Peyer's patch (tissue), 4 donors: ENCODE data around the gene ADAMTS12. TPM values are rescaled to one million over a fixed set of nuclear protein-coding genes. Genes with fewer than 3 reads are reported as not detected.

ENCODE experiments used
- DNase-seq, 3 donors: peaks; one replicate each; pipeline ENCODE4 v3.0.0-alpha.2; 2017 to 2019
- H3K27ac ChIP-seq, 4 donors: fragments of 200-600 bp; sonication (generic); one replicate each; pipeline ENCODE4 v1.5.1; 2016 to 2019
- H3K27me3 ChIP-seq, 2 donors: fragments of 200-600 bp; sonication (generic); one replicate each; pipeline ENCODE4 v1.5.1; 2019
- H3K36me3 ChIP-seq, 3 donors: fragments of 200-600 bp; sonication (generic); one replicate each; pipeline ENCODE4 v1.5.1; 2016 to 2019
- H3K4me1 ChIP-seq, 4 donors: fragments of 200-600 bp; sonication (generic); one replicate each; pipeline ENCODE4 v1.5.1; 2016 to 2019
- H3K4me3 ChIP-seq, 4 donors: fragments of 200-600 bp; sonication (generic); 1 replicate in 3 of 4; 2 replicates in 1 of 4; pipeline ENCODE4 v1.5.1; 2016 to 2019; ENCODE audit warnings: mild to moderate bottlenecking in 1 of 4
- H3K9me3 ChIP-seq, 4 donors: fragments of 200-600 bp; sonication (generic); one replicate each; pipeline ENCODE4 v1.5.1; 2016 to 2019; ENCODE audit warnings: mild to moderate bottlenecking in 1 of 4
- POLR2A ChIP-seq, 2 donors: fragments of 450-650 bp; IDR thresholded peaks; one replicate each; pipeline ENCODE4 v1.5.1; 2017; ENCODE audit warnings: antibody characterized with exemption in 2 of 2, mild to moderate bottlenecking in 2 of 2, moderate library complexity in 2 of 2
- total RNA-seq, 4 donors: library from RNA; depleted of rRNA; stranded (reverse); fragments of >200 nt; gene quantifications; one replicate each; pipeline ENCODE4 v1.1.0, GENCODE V29; 2016
- TF ChIP-seq, protein P1 (sequence below), 6 experiments: fragments of 450-650 bp in 4 of 6; fragments of 200-600 bp in 2 of 6; sonication (generic) in 1 of 6; IDR thresholded peaks; one replicate each; pipeline ENCODE4 v1.5.1; 2017 to 2019; ENCODE audit warnings: antibody characterized with exemption in 6 of 6, mild to moderate bottlenecking in 3 of 6, moderate library complexity in 1 of 6

The ADAMTS12 gene
- total RNA-seq, 4 donors from 2014 or later: 0.53 to 11.6 (median 1.3) TPM

DNA sequence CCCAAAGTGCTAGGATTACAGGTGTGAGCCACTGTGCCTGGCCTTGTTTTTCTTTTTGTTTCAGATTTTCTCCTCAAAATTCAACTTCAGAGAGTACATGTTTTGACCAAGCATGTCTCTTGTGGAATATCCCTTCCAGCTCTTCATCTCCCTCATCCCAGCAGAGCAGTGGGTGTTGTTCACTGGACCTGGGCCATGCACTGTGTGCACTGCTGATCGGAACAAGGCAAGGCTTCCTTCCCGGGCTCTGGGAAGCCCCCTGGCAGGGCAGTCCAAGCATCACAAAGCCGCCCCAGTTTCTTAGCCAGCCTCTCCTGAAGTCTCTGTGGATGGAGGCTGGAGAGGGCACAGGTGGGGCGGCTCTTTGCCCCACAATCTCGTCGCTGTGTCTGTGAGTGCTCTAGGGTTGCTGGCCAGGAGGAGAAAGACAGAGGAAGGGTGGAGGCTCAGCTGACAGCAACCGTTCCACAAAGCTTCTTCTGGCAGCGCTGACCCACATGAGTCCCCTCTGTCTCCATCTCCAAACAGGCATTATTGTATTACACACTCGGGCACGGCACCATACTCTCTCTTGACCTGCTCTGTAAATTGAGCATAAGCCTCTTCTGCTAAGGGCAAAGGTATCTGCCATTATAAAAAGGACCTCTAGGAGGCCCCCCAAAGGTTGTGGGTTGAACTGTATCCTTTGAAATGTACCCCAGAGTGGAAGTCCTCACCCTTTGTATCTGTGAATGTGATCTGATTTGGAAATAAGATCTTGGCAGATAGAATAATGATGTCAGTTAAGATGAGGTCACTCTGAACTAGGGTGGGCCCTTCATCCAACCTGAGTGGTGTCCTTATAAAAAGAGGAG lies 361.4 kb downstream of the ADAMTS12 start:
- Histone ChIP-seq H3K27me3 (no peaks in the 10 kb centered on the region), H3K36me3 (no peaks in the 10 kb centered on the region), H3K27ac (no peak overlapping the region), H3K4me1 (no peaks in the 10 kb centered on the region), H3K4me3 (no peak overlapping the region), H3K9me3 (no peaks in the 10 kb centered on the region)
- DNase-seq: no peak
- TF ChIP-seq, protein P1, sequence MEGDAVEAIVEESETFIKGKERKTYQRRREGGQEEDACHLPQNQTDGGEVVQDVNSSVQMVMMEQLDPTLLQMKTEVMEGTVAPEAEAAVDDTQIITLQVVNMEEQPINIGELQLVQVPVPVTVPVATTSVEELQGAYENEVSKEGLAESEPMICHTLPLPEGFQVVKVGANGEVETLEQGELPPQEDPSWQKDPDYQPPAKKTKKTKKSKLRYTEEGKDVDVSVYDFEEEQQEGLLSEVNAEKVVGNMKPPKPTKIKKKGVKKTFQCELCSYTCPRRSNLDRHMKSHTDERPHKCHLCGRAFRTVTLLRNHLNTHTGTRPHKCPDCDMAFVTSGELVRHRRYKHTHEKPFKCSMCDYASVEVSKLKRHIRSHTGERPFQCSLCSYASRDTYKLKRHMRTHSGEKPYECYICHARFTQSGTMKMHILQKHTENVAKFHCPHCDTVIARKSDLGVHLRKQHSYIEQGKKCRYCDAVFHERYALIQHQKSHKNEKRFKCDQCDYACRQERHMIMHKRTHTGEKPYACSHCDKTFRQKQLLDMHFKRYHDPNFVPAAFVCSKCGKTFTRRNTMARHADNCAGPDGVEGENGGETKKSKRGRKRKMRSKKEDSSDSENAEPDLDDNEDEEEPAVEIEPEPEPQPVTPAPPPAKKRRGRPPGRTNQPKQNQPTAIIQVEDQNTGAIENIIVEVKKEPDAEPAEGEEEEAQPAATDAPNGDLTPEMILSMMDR (IDR thresholded peaks at IDR 0.05): no peak
- TF ChIP-seq POLR2A (IDR thresholded peaks at IDR 0.05): no peak

DNA sequence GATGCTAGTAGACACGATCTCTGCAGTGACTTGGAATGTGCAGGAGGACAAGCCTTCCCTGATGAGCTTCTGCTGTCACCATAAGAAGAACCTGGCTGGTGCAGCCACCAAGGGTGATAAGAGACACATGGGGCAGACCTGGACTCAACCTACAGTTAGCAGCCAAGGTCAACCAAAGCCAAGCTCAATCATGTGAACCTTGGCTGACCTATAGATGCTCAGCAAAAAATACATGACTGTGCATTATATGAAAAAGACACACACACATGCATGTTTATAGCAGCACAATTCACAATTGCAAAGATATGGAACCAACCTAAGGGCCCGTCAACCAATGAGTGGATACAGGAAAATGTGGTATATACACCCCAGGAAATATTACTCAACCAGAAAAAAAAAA lies 364.1 kb downstream of the ADAMTS12 start:
- Histone ChIP-seq H3K4me3 (no peak overlapping the region), H3K9me3 (no peaks in the 10 kb centered on the region), H3K27ac (no peak overlapping the region), H3K27me3 (no peaks in the 10 kb centered on the region), H3K4me1 (no peaks in the 10 kb centered on the region), H3K36me3 (no peaks in the 10 kb centered on the region)
- DNase-seq: no peak
- no peak for TF ChIP-seq POLR2A (IDR thresholded peaks at IDR 0.05)
- TF ChIP-seq, protein P1 (IDR thresholded peaks at IDR 0.05): no peak

DNA sequence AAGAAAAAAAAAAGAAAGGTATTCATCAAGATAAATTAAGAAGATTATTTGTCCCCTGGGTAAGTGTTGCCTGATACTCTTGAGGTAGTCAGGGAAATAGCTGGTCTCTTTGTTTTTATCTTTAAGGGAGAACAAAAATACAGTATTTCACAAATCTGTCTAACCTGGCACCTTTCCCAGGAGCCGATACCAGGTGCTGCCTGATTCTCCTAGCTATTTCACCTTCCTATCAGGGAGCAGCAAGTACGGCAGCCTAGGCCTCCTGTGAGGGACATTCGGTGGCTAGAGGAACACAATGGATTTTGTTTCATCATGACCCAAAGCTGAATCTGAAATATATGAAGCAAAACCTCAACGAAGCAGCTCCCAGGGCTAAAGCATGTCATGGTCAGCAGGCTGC lies 365.0 kb downstream of the ADAMTS12 start:
- H3K4me3 ChIP-seq: no peak overlapping the region
- no peak for DNase-seq
- no peaks in the 10 kb centered on the region for H3K27me3 ChIP-seq
- H3K27ac ChIP-seq: no peak overlapping the region
- no peaks in the 10 kb centered on the region for H3K36me3 ChIP-seq
- no peak for TF ChIP-seq POLR2A (IDR thresholded peaks at IDR 0.05)
- TF ChIP-seq, protein P1 (IDR thresholded peaks at IDR 0.05): no peak
- H3K4me1 ChIP-seq: no peaks in the 10 kb centered on the region
- no peaks in the 10 kb centered on the region for H3K9me3 ChIP-seq

DNA sequence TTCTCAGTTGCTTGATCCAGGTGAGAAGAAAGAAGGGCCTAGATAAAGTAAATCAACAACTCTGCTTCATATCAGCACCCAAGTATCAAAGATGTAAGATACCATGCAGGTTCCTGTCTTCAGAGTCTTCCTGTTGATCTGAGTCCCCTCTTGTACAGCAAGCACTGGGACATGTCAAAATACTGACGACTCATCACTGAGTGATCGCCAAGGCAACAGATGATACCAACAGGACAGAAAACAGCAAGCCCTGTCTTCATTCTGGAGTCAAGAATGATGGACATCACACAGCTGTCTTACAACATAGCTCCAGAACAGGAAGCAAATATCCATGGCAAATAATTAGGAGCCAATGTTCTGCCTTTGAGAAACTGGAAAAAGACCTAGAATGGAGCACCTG lies 367.3 kb downstream of the ADAMTS12 start:
- H3K9me3 ChIP-seq: no peaks in the 10 kb centered on the region
- no peaks in the 10 kb centered on the region for H3K36me3 ChIP-seq
- no peak overlapping the region for H3K4me3 ChIP-seq
- no peak for DNase-seq
- no peaks in the 10 kb centered on the region for H3K4me1 ChIP-seq
- H3K27ac ChIP-seq: no peak overlapping the region
- H3K27me3 ChIP-seq: no peaks in the 10 kb centered on the region
- TF ChIP-seq POLR2A (IDR thresholded peaks at IDR 0.05): no peak
- TF ChIP-seq, protein P1 (IDR thresholded peaks at IDR 0.05): no peak

DNA sequence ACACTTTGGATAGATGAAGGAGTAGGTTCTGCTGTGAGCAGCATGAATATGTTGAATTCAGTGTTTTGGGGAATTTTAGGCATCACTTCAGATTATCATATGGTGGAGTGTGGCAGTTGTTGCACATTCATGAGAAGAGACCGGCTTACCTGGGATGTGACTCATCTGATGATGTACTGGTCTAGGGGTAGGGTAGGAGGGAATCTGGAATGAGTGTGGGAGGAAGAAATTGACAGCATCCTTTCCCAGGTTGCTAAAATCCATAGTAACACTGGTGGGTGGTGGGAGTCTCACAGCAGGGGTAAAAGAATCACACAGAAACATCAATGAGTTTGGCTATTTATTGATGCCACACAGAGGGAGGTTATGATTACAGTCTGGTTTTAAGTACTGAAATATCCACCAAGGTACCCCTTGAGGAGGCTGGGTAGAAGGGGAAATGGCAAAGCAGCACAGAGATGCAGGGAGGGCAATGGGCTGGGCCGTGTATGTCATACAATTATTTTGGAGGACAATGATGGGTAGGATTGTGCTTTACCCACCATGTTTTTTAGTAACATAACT lies 368.5 kb downstream of the ADAMTS12 start:
- TF ChIP-seq POLR2A (IDR thresholded peaks at IDR 0.05): no peak
- TF ChIP-seq, protein P1 (IDR thresholded peaks at IDR 0.05): no peak
- no peaks in the 10 kb centered on the region for H3K9me3 ChIP-seq
- no peak for DNase-seq
- no peak overlapping the region for H3K27ac ChIP-seq
- H3K4me3 ChIP-seq: no peak overlapping the region
- no peaks in the 10 kb centered on the region for H3K4me1 ChIP-seq
- no peaks in the 10 kb centered on the region for H3K27me3 ChIP-seq
- H3K36me3 ChIP-seq: no peaks in the 10 kb centered on the region
